Esophagus squamous epithelium (tissue), 4 donors: ENCODE results near the gene TEX2.

ENCODE experiments used
- CTCF ChIP-seq, 6 experiments: fragments of 450-650 bp in 4 of 6; fragments of 200-600 bp in 2 of 6; sonication (generic) in 2 of 6; IDR thresholded peaks; one replicate each; pipeline ENCODE4 v1.5.1; 2016 to 2019; ENCODE audit warnings: antibody characterized with exemption in 6 of 6, mild to moderate bottlenecking in 4 of 6, moderate library complexity in 4 of 6
- POLR2A ChIP-seq, 4 donors: fragments of 450-650 bp; IDR thresholded peaks; one replicate each; pipeline ENCODE4 v1.6.1; 2017; ENCODE audit warnings: antibody characterized with exemption in 4 of 4, mild to moderate bottlenecking in 4 of 4, moderate library complexity in 3 of 4

- TF ChIP-seq CTCF (IDR thresholded peaks at IDR 0.05) (no peak), POLR2A (IDR thresholded peaks at IDR 0.05) (no peak)
Measured at GRCh38 chr17:64209356-64209941, 53.6 kb downstream of the TEX2 start.
